Caco-2 (cell line): Measurements from ENCODE around the gene BSCL2. TPM values are rescaled to one million over a fixed set of nuclear protein-coding genes. Genes with fewer than 3 reads are reported as not detected.
A peak's percentile ranks its signal among the peaks of the same experiment; 100 is the strongest.

Source experiments
- BruUV-seq: library from RNA; stranded (reverse); fragments of 400-500 nt; replicated peaks from 2 replicates; lab custom pipeline; 2021; lab: Mats Ljungman, UMichigan
- CTCF ChIA-PET: fragments of 300-600 bp; sonication (Branson Sonifier 250); formaldehyde crosslinking; loops from one replicate; lab custom pipeline; 2022; ENCODE audit warnings: antibody characterized with exemption; lab: Charles Lee
- POLR2A ChIA-PET: fragments of 300-600 bp; sonication (Branson Sonifier 250); formaldehyde crosslinking; loops from one replicate; lab custom pipeline; 2022; ENCODE audit warnings: antibody characterized with exemption; lab: Charles Lee
- DNase-seq, 2 experiments: peaks; one replicate each; pipeline versions ENCODE4 v3.0.0 to v3.0.0-alpha.2; 2020 to 2022
- H3K27me3 ChIP-seq: replicated peaks from 2 replicates; pipeline ENCODE4 v1.6.0; 2011; ENCODE audit warnings: low read length; ENCODE audit not compliant: control insufficient read depth, insufficient read depth
- H3K36me3 ChIP-seq: 2 replicates; pipeline ENCODE4 v1.5.1; 2011; ENCODE audit warnings: low read length; ENCODE audit not compliant: control insufficient read depth, insufficient read depth
- H3K4me1 ChIP-seq: fragments of 250-450 bp; sonication (Bioruptor Pico); 2 replicates; pipeline ENCODE4 v1.5.1; 2020; ENCODE audit warnings: mild to moderate bottlenecking
- H3K4me3 ChIP-seq: 2 replicates; pipeline ENCODE4 v1.5.1; 2011; ENCODE audit warnings: low read depth, mild to moderate bottlenecking, control low read depth, low read length
- H3K9me3 ChIP-seq: fragments of 250-450 bp; sonication (Bioruptor Pico); 2 replicates; pipeline ENCODE4 v1.5.1; 2020; ENCODE audit warnings: mild to moderate bottlenecking, moderate library complexity
- H3K27ac Mint-ChIP-seq: one replicate; pipeline ENCODE4 v1.8.0; 2022; ENCODE audit warnings: mixed read lengths; ENCODE audit not compliant: unreplicated experiment
- H3K27me3 Mint-ChIP-seq: one replicate; pipeline ENCODE4 v1.8.0; 2022; ENCODE audit warnings: mixed read lengths; ENCODE audit not compliant: insufficient read depth, unreplicated experiment
- H3K36me3 Mint-ChIP-seq: one replicate; pipeline ENCODE4 v1.8.0; 2022; ENCODE audit warnings: mild to moderate bottlenecking, mixed read lengths; ENCODE audit not compliant: insufficient read depth, unreplicated experiment
- H3K4me1 Mint-ChIP-seq: one replicate; pipeline ENCODE4 v1.8.0; 2022; ENCODE audit warnings: low read depth, mixed read lengths; ENCODE audit not compliant: unreplicated experiment
- H3K4me3 Mint-ChIP-seq: one replicate; pipeline ENCODE4 v1.8.0; 2022; ENCODE audit warnings: mild to moderate bottlenecking, moderate library complexity, mixed read lengths; ENCODE audit not compliant: unreplicated experiment
- H3K9me3 Mint-ChIP-seq: one replicate; pipeline ENCODE4 v1.8.0; 2022; ENCODE audit warnings: mixed read lengths; ENCODE audit not compliant: unreplicated experiment
- intact Hi-C: fragments of 100-400 bp; cut with micrococcal nuclease; formaldehyde crosslinking; loops from one replicate; pipeline ENCODE4 v1.10.0; 2022; ENCODE audit not compliant: unreplicated experiment
- total RNA-seq: library from RNA; stranded (reverse); gene quantifications from 2 replicates; pipeline ENCODE4 v1.2.3, GENCODE V29; 2022
- TF ChIP-seq, protein P1 (sequence below), 2 experiments: fragments of 200-600 bp in 1 of 2; IDR thresholded peaks; 1 replicate in 1 of 2; 2 replicates in 1 of 2; pipeline versions ENCODE4 v1.5.1 to v1.8.0; 2011 to 2022; ENCODE audit warnings: antibody characterized with exemption in 1 of 2, control low read depth in 1 of 2, inconsistent platforms in 1 of 2, low read depth in 1 of 2, low read length in 1 of 2, mild to moderate bottlenecking in 1 of 2, moderate library complexity in 1 of 2; ENCODE audit not compliant: insufficient read depth in 1 of 2, severe bottlenecking in 1 of 2, unreplicated experiment in 1 of 2

Gene BSCL2
- total RNA-seq, 1 experiment from 2014 or later, result 39.2 TPM

DNA sequence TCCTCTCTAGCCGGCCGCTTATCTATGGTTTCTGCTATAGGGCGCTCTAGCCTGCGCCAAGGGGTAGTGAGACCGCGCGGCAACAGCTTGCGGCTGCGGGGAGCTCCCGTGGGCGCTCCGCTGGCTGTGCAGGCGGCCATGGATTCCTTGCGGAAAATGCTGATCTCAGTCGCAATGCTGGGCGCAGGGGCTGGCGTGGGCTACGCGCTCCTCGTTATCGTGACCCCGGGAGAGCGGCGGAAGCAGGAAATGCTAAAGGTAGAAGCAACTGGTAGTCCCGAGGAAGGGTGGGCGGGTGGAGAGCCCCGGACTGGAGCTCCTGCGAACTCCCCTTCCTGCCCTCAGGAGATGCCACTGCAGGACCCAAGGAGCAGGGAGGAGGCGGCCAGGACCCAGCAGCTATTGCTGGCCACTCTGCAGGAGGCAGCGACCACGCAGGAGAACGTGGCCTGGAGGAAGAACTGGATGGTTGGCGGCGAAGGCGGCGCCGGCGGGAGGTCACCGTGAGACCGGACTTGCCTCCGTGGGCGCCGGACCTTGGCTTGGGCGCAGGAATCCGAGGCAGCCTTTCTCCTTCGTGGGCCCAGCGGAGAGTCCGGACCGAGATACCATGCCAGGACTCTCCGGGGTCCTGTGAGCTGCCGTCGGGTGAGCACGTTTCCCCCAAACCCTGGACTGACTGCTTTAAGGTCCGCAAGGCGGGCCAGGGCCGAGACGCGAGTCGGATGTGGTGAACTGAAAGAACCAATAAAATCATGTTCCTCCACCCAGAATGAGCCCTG, 35.4 kb downstream of the BSCL2 start, which contains the start of the genes LBHD1 and UQCC3:
Gene LBHD1 (minus strand): TSS at position 660 of the 782 bp plus-strand sequence. CDS start 2,236 bp downstream, outside the sequence.
Gene UQCC3 (plus strand): TSS at position 66 of the 782 bp plus-strand sequence. CDS start 73 bp downstream, at position 139.
- ChIA-PET POLR2A (interaction anchor here (0.6 to 2.3 kb wide), 23 partner anchors 9 to 261 kb away, joined by 3 to 23 read pairs (median 6); partner anchors contain the start of genes B3GAT3, EEF1G, GANAB and HNRNPUL2), CTCF (interaction anchor here (0.6 to 1.3 kb wide), 9 partner anchors 16 to 346 kb away, joined by 3 to 10 read pairs (median 3); partner anchors contain the start of genes B3GAT3, LRRN4CL and TUT1)
- TSS peak; percentile 37 for BruUV-seq
- peak within 1 kb of the TSS; percentile 90 for H3K4me3 ChIP-seq
- Mint-ChIP-seq H3K9me3 (no peaks in the 10 kb centered on the region), H3K27me3 (no peaks in the 10 kb centered on the region), H3K27ac (peak within 1 kb of the TSS; percentile 99), H3K4me1 (peaks cover 15% of the 10 kb centered on the region), H3K36me3 (peaks cover 77% of the 10 kb centered on the region), H3K4me3 (peak within 1 kb of the TSS; percentile 98)
- peaks cover 1% of the 10 kb centered on the region for H3K36me3 ChIP-seq
- TF ChIP-seq, protein P1, sequence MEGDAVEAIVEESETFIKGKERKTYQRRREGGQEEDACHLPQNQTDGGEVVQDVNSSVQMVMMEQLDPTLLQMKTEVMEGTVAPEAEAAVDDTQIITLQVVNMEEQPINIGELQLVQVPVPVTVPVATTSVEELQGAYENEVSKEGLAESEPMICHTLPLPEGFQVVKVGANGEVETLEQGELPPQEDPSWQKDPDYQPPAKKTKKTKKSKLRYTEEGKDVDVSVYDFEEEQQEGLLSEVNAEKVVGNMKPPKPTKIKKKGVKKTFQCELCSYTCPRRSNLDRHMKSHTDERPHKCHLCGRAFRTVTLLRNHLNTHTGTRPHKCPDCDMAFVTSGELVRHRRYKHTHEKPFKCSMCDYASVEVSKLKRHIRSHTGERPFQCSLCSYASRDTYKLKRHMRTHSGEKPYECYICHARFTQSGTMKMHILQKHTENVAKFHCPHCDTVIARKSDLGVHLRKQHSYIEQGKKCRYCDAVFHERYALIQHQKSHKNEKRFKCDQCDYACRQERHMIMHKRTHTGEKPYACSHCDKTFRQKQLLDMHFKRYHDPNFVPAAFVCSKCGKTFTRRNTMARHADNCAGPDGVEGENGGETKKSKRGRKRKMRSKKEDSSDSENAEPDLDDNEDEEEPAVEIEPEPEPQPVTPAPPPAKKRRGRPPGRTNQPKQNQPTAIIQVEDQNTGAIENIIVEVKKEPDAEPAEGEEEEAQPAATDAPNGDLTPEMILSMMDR (IDR thresholded peaks at IDR 0.05; ENCODE audit: insufficient read depth in 1 of 2, low read depth in 1 of 2, low read length in 1 of 2, severe bottlenecking in 1 of 2, unreplicated experiment in 1 of 2), result no peak
- peak; percentile 87 to 91 for DNase-seq
- H3K27me3 ChIP-seq, result no peaks in the 10 kb centered on the region
- no peaks in the 10 kb centered on the region for H3K9me3 ChIP-seq
- peaks cover 27% of the 10 kb centered on the region for H3K4me1 ChIP-seq
- intact Hi-C loops, result loop anchor here (1.0 to 10.0 kb wide), 2 partner anchors 8 to 277 kb away; partner anchors contain the start of gene UBXN1

DNA sequence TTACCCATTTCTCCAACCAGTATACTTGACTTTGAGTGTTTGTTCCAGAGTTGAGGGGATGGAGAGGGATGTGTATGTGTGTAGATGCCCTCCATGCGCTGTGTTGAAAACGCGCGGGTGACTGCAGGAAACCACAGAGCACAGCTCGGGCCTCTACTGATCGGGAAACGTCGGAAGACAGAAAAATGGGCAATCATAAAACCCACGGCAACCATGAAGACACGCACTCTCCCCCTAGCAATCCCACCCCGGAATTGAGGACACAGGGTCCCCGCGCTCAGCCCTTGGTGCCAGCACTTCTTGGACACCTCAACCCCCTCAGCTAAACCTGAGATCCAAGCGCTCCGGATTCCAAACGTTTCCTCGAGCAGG, 36.0 kb downstream of the BSCL2 start:
- DNase-seq, result no peak
- POLR2A ChIA-PET, result interaction anchor here (0.6 to 2.3 kb wide), 17 partner anchors 10 to 179 kb away, joined by 3 to 23 read pairs (median 6); partner anchors contain the start of genes B3GAT3, EEF1G, GANAB and HNRNPUL2
- Histone ChIP-seq H3K36me3 (peaks cover 7% of the 10 kb centered on the region), H3K4me3 (peak overlapping the region; percentile 90), H3K27me3 (no peaks in the 10 kb centered on the region), H3K4me1 (peaks cover 32% of the 10 kb centered on the region), H3K9me3 (no peaks in the 10 kb centered on the region)
- Mint-ChIP-seq H3K4me3 (peak overlapping the region; percentile 98), H3K9me3 (no peaks in the 10 kb centered on the region), H3K4me1 (peaks cover 14% of the 10 kb centered on the region), H3K27me3 (no peaks in the 10 kb centered on the region), H3K27ac (peak overlapping the region; percentile 99), H3K36me3 (peaks cover 80% of the 10 kb centered on the region)
- no TSS peak for BruUV-seq
- TF ChIP-seq, protein P1 (IDR thresholded peaks at IDR 0.05; ENCODE audit: insufficient read depth in 1 of 2, low read depth in 1 of 2, low read length in 1 of 2, severe bottlenecking in 1 of 2, unreplicated experiment in 1 of 2), result no peak
- CTCF ChIA-PET, result interaction anchor here (0.6 to 1.3 kb wide), 8 partner anchors 16 to 346 kb away, joined by 3 to 10 read pairs (median 4); partner anchors contain the start of genes B3GAT3, LRRN4CL and TUT1
- intact Hi-C loops, result loop anchor here (1.0 to 10.0 kb wide), 2 partner anchors 8 to 276 kb away; partner anchors contain the start of gene UBXN1
